Measurements from ENCODE around the gene PTPN11.
"Not testable (repeated sequence)": the region's sequence is repeated elsewhere in the genome, so short reads cannot be mapped to it uniquely, and the experiment has no call there.

PTPN11 gene

GRCh38 chr12:112409064-112409905 lies 9.5 kb upstream of the PTPN11 start, which contains the start of gene RPL6:
Gene RPL6 (minus strand): TSS chr12:112409605. CDS start chr12:112408656, 949 bp downstream.
- DNase-seq = peak in 55 of 56 donors; percentile 28 to 94 (median 77)

GRCh38 chr12:112409906-112410244 lies 8.9 kb upstream of the PTPN11 start:
- DNase-seq = no peak

GRCh38 chr12:112413855-112414625 lies 4.7 kb upstream of the PTPN11 start:
- no peak for DNase-seq

- not testable (repeated sequence) for DNase-seq
Measured at GRCh38 chr12:112415457-112415856, 3.3 kb upstream of the PTPN11 start.

- DNase-seq = peak in 2 of 56 donors; percentile 22 to 34
Measured at GRCh38 chr12:112418273-112418607, 507 bp upstream of the PTPN11 start.

GRCh38 chr12:112419297-112420133 lies 768 bp downstream of the PTPN11 start:
- DNase-seq = peak in 11 of 56 donors; percentile 30 to 68 (median 47)

GRCh38 chr12:112420740-112421139 lies 2.0 kb downstream of the PTPN11 start:
- no peak for DNase-seq

GRCh38 chr12:112421363-112421762 lies 2.6 kb downstream of the PTPN11 start:
- DNase-seq = no peak

GRCh38 chr12:112422531-112422930 lies 3.8 kb downstream of the PTPN11 start:
- peak in 47 of 56 donors; percentile 10 to 76 (median 46) for DNase-seq

- DNase-seq = peak in 19 of 56 donors; percentile 3 to 72 (median 11)
Measured at GRCh38 chr12:112424126-112424525, 5.4 kb downstream of the PTPN11 start.

- no peak for DNase-seq
Measured at GRCh38 chr12:112425582-112426382, 7.0 kb downstream of the PTPN11 start.

- no peak for DNase-seq
Measured at GRCh38 chr12:112427760-112428159, 9.0 kb downstream of the PTPN11 start.

- DNase-seq = no peak
Measured at GRCh38 chr12:112430929-112431328, 12.2 kb downstream of the PTPN11 start.

- DNase-seq = no peak
Measured at GRCh38 chr12:112431965-112432364, 13.2 kb downstream of the PTPN11 start.

- DNase-seq = no peak
Measured at GRCh38 chr12:112433551-112433950, 14.8 kb downstream of the PTPN11 start.

GRCh38 chr12:112438645-112439044 lies 19.9 kb downstream of the PTPN11 start:
- not testable (repeated sequence) for DNase-seq

GRCh38 chr12:112439769-112440168 lies 21.0 kb downstream of the PTPN11 start:
- no peak for DNase-seq

GRCh38 chr12:112440653-112441052 lies 21.9 kb downstream of the PTPN11 start:
- peak in 3 of 56 donors; percentile 7 to 33 (median 24) for DNase-seq

- DNase-seq = no peak
Measured at GRCh38 chr12:112443916-112444315, 25.2 kb downstream of the PTPN11 start.

GRCh38 chr12:112446008-112446725 lies 27.4 kb downstream of the PTPN11 start:
- no peak for DNase-seq

Data from nucleus accumbens (tissue), 56 donors.